HL-60/S4 treated with retinoic acid at 250 ng/mL for 4 days and 3 days (cell line): Measurements from ENCODE around the gene BTG2.
"Not testable (repeated sequence)": the region's sequence is repeated elsewhere in the genome, so short reads cannot be mapped to it uniquely, and the experiment has no call there.

Experiments used
- in situ Hi-C: fragments of 300-500 bp; cut with MboI; formaldehyde crosslinking; loops from 2 replicates; pipeline ENCODE4 v1.7.0; 2022; ENCODE audit warnings: low sequenced_read_pairs

The BTG2 gene

DNA sequence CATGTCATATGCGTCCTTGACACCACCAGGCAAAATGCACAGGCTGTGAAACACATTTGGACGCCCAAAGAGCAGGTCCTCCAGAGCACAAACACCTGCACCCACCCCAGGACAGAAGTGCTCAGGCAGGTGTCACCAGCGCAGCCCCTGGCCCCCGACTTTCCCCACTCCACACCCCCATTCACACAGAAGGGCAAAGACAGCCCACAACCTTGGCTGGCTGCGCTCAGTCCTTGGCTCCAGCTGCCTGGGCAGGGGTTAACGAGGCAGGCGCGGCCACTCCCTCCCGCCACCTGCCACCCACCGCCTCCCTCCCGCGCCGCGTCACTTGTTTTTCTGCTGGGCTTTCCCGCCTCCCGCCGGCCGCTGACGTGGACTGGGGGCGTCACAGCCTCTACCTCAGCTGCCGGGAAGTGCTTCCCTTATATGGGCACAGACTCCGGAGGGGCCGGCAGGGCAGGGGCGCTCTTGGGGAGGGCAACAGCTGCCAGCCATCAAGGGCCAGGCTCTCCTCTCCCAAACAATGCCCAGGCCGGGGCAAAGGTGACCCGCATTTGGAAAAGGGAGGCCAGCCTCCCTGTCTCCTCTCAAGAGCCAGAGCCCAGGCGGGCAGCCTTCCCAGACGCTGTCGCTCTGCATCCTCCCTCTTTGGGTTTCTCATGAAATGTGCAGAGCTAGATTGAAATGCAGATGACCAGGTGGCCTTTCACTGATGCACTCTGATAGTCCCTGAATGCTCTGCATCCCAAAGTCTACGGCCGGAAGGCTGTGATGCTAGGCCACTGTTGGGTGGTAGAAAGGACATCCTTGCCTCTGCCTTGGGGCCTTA, 14.8 kb upstream of the BTG2 start:
- in situ Hi-C loops: no loop called here

DNA sequence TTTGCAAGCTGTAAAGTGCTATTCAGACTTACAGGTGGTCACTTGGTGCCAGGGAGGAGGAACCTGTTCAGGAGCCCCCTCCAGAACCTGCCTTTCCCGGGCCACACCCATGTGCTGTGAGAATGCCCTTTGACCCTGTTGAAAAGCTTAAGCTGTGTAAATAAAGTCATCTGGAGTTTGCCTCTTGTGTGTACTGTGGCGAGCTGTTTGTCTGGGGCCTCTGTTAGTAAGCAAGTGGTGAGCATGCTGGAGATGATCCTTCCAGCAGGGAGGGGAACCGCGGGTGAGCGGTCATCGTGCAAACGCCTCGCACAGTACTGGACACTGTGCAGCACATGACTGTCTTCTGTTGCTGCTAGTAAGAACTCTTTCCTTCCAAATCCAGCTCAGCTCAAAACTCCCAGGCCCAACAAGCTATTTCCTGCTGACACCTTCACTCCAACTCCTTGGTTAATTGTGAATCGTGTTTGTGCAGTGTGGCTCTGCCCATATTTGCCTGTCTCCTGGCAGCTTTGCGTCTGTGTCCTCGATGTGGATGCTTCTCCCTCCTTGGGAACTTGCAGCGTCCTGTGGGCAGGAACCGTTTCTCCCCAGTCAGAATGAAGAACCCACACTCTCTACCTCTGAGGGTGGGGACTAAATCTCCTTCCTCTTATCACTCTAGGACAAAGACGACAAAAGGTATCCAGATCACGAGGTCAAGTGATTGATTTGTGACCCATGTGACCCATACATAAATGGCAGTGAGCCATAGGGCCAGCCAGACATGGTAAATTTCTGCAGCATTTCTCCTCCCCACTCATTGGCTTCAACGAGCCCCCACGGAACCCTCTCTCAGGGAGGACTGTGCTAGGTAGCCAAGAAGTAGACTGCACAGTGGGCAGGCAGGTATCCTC, 13.9 kb upstream of the BTG2 start:
- in situ Hi-C loops: no loop called here

DNA sequence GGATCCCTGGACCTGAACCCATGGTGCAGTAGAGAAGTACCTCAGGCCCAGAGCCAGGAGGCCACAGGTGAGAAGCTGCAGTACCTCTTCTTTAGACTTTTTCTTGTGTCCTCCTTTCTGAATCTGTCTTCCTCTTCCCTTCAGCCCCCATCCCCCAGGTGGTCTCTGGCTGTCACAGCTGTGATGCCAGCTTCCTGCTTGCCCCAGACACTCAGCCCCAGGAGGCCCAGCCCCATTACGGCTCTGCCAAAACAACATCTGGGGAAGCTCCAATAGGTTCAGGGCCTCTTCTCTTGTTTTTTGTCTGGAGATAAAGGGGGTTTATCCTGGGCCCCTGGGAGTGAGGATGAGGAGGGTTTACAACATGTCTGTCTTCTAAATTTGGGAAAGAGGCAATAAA, 9.5 kb upstream of the BTG2 start:
- in situ Hi-C loops: no loop called here

DNA sequence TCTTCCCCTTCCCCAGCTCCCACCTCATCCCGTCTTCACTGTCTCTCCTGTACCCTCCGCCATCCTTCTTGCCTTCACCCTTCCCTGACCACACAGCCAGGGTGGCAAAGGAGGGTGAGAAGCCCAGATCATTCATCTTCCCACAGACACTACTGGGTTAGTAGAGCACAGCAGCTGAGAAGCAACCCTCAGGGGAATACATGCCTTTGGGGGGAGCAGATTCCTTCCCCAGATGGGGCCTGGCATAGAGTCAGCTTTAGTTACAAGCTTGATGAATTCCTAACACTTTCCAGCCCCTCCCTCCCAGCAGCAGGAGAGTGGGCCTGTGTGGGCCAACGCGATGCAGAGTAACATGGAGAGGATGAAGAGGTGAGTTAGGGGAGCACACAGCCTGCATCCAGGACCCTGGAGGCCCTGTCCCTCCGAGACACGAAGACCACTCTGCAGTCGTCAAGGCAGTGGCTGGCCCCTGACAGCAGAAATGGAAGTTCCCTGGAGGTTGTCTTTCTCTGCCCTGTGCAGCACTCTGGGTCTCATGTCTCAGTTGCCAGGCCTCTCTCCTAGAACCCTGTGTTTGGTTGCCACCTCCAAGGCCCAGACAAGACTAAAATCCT, 8.8 kb upstream of the BTG2 start:
- in situ Hi-C loops: no loop called here

DNA sequence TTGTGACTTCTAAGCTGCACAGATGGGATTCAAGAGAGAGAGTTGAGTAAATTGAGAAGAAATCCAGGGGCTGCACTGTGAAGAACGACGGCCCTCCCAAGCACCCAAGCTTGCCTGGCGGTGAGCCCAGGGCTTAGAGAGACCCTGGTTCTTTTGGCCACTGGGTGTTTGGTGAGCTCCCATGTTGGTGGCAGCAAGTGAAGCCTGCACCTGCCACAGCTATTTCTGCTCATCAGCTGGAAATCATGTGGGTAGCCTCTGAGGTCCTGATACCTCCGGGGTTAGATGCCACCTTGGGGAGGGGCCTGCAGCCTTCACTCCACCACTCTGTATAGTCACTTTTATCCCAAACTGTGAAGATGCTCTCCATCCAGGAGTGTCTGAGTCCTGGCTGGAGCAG, 6.2 kb upstream of the BTG2 start:
- in situ Hi-C loops: no loop called here

DNA sequence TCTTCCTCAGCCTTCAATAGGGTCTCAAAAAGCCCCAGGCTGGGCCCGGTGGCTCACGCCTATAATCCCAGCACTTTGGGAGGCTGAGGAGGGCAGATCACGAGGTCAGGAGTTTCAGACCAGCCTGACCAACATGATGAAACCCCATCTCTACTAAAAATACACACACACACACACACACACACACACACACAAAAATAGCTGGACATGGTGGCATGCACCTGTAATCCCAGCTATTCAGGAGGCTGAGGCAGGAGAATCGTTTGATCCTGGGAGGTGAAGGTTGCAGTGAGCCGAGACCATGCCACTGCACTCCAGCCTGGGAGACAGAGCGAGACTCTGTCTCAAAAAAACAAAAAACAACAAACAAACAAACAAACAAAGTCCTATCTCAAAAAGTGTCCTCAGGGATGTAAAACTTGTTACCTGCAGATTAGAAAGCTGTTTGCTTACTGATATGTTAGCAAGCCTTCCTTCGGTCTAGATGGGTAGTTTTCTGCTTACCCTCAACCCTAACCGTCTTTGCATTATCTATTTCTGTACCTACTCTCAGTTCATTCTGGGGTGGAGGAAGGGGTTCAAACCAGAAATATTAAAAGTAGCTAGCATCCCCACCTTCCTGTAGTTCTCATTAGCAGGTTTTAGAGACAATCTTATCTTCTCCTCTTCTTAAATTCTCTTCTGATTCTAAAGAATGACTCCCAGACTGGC, 5.4 kb upstream of the BTG2 start:
- in situ Hi-C loops: not testable (repeated sequence)

DNA sequence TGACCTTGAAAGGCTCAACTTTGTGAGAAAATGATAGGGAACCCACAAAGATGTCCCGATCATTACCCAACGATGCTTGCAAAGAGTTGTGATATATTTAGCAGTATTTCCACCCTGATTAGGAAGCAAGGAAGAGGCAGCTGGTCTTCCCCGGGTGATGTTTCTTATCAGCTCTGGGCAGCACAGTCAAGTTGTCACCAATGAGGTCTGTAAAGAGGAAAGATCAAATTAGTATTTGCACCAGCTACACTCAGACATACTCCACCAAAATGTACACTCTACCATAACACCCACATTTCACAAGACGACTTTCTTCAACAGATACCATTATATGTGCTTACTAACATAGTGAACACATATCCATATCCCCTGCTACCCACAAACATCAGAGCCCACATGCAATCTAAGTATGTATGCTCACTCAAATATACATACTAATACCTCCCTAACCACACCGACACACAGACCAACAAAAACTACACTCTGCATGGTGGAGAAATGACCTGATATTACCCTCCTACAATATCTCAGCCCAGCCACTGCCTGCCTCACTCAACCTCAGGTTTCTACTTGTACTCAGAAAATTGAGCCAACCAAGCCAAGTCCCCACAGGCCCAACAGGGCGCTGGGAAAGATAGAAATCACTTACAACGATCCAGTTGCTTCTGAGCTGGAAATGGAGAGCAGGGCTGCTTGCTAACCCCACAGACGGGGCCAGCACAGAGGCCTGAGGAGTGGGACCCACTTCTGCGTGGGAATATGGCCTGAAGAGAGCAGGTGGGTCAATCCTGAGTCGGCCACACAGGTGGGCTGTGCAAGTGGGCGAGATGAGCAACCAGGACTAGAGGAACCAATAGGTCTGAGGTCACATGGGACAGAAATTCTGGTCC, 4.6 kb upstream of the BTG2 start:
- in situ Hi-C loops: no loop called here

DNA sequence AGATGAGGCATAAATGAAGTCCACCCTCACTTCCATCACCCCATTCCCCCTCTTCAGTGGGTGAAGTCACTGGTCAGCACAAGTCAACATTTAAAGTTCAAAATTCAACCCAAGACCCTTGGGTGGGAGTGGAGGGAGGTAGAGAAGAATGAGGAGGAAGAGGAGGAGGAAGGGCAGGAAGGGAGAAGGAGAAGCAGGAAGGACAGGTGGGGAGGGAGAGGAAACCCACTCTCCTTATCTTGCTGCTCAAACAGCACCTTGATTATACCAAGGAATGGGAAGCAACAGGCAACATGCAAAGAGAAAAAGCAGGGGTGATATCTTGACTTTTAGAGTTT, 4.0 kb upstream of the BTG2 start:
- in situ Hi-C loops: no loop called here

DNA sequence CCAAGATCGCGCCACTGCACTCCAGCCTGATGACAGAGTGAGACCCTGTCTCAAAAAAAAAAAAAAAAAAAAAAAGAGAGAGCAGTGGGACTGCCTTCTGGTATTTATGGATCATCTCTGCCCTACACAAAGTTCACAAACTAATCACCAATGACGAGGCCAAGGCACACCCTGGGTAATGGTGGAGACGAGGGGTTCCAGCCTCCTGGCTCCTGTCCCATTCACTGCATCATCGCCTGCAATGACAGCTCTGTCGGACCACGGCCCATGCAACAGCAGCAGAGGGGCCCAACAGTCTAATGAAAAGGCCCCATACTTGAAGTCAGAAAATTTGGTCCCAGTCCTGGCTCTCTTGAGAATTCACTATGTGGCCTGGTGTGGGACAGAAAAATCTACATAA, 2.9 kb upstream of the BTG2 start:
- in situ Hi-C loops: no loop called here

DNA sequence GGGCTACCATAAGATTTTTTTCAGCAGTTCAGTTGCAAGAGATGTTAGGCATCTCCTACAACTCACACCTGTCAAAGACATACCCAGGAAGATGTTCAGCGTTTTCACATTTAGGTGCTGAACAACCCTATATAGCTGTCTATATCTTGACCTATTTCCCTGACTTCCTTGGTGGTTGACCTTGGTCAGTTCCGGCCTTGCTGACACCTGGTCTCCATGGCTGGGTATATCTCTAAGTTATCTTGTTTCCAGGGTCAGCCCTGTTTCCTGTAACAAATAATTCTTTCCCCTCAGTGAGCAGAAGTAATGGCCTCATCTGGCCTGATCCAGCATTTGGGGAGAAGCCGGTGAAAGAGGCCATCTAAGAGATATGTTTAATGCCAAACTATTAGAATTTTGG, 2.4 kb upstream of the BTG2 start:
- in situ Hi-C loops: no loop called here

DNA sequence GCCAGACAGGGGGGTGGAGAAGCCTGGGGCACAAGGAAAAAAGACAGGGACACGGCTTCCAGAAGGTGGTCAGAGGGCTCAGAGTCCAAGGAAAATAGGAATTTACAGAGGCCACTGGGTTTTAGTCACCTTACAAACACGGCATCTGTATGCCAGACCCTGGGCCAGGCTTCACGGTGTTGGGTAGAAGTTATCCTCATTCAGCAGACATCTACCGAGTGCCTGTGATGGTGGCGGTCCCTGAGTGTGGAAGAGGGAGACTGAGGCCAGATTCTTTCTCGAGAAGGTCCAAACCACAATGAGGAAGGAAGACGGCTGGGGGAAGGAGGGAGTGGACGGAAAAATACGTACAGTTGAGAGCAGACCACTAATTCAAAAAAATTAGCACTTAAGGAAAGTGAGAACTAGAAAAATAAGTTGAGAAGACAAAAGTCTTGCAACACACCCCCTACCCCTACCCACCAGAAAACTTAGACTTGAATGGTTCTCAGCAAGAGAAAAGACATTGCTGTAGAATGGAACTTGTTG, 864 bp upstream of the BTG2 start:
- in situ Hi-C loops: no loop called here

DNA sequence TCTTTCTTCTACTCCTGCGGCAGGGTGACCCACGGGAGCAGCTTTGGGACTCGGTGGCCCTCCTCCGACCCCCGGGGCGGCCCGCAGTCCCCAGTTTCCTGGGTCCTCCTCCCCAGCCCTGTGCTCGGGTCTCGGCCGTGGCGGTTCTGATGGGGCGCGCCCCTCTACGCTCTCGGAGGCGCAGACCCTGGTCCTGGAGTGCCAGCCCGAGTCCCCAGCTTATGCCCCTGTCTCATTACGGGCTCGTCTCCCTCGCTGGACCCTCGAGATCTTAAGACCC, 430 bp downstream of the BTG2 start:
- in situ Hi-C loops: no loop called here

DNA sequence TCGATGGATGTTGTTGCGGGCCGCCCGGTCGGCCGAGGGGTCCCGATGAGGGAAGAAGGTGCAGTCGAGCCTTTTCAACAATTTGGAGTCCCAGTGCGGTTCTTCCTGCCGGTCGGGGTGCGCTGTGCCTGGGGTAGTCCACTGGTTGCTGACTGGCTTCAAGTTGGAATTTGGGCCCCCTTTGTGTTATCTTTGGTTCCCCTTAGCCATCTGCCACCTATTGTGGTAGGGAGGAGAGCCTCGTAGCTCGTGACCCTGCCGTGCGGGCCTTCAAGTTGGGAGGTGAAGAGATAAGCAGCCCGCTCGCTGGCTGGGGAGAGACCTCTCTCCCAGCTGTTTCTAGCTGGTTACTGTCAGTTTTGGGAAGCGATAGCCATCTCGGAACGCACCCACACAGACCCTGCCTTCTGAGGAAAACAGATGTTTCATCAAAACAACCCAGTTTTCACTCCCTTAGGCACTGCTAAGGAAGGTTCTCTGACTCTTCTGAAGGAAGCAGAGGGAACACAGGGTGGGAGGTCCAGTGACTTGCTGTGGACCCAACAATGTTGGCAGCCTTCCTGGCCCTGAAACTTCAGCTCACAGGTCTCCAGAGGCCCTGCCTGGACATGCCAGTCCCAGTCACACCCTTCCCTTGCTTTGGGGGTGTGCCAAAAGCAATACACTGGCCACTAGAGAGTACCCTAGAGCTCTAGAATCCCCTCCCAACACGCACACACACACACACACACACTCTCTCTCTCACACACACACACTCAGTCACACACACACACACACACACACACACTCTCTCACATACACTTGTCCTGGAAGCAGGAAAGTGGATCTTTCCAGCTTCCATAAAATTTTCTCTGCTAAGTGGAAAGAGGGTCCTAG, 1.0 kb downstream of the BTG2 start:
- in situ Hi-C loops: no loop called here

DNA sequence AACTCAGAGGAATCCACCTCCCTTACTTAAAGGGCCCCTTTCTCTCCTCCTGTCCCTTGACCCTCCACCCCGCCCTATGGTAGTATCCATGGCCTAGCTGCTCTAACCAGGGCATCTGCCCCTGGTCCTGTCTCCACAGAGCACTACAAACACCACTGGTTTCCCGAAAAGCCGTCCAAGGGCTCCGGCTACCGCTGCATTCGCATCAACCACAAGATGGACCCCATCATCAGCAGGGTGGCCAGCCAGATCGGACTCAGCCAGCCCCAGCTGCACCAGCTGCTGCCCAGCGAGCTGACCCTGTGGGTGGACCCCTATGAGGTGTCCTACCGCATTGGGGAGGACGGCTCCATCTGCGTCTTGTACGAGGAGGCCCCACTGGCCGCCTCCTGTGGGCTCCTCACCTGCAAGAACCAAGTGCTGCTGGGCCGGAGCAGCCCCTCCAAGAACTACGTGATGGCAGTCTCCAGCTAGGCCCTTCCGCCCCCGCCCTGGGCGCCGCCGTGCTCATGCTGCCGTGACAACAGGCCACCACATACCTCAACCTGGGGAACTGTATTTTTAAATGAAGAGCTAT, 1.7 kb downstream of the BTG2 start:
- in situ Hi-C loops: no loop called here

DNA sequence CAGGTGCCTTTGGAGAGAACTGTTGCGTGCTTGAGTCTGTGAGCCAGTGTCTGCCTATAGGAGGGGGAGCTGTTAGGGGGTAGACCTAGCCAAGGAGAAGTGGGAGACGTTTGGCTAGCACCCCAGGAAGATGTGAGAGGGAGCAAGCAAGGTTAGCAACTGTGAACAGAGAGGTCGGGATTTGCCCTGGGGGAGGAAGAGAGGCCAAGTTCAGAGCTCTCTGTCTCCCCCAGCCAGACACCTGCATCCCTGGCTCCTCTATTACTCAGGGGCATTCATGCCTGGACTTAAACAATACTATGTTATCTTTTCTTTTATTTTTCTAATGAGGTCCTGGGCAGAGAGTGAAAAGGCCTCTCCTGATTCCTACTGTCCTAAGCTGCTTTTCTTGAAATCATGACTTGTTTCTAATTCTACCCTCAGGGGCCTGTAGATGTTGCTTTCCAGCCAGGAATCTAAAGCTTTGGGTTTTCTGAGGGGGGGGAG, 2.4 kb downstream of the BTG2 start:
- in situ Hi-C loops: no loop called here

DNA sequence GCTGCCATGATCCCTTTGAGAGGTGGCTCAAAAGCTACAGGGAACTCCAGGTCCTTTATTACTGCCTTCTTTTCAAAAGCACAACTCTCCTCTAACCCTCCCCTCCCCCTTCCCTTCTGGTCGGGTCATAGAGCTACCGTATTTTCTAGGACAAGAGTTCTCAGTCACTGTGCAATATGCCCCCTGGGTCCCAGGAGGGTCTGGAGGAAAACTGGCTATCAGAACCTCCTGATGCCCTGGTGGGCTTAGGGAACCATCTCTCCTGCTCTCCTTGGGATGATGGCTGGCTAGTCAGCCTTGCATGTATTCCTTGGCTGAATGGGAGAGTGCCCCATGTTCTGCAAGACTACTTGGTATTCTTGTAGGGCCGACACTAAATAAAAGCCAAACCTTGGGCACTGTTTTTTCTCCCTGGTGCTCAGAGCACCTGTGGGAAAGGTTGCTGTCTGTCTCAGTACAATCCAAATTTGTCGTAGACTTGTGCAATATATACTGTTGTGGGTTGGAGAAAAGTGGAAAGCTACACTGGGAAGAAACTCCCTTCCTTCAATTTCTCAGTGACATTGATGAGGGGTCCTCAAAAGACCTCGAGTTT, 3.1 kb downstream of the BTG2 start:
- in situ Hi-C loops: no loop called here

DNA sequence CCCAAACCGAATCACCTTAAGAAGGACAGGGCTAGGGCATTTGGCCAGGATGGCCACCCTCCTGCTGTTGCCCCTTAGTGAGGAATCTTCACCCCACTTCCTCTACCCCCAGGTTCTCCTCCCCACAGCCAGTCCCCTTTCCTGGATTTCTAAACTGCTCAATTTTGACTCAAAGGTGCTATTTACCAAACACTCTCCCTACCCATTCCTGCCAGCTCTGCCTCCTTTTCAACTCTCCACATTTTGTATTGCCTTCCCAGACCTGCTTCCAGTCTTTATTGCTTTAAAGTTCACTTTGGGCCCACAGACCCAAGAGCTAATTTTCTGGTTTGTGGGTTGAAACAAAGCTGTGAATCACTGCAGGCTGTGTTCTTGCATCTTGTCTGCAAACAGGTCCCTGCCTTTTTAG, 3.6 kb downstream of the BTG2 start:
- in situ Hi-C loops: no loop called here
